H1 (cell line): ENCODE results near the gene SH3GL1. TPM values are rescaled to one million over a fixed set of nuclear protein-coding genes. Genes with fewer than 3 reads are reported as not detected.

ENCODE experiments used
- CTCF ChIA-PET: fragments of 300-600 bp; sonication (Branson Sonifier 250); formaldehyde crosslinking; loops from one replicate; lab custom pipeline; 2021; ENCODE audit not compliant: partially characterized antibody; lab: Charles Lee
- POLR2A ChIA-PET: fragments of 300-600 bp; sonication (Branson Sonifier 250); formaldehyde crosslinking; loops from one replicate; lab custom pipeline; 2021; ENCODE audit warnings: inconsistent platforms; ENCODE audit not compliant: partially characterized antibody; lab: Charles Lee
- DNase-seq, 2 experiments: peaks; one replicate each; pipeline versions ENCODE4 v3.0.0 to v3.0.0-alpha.2; 2010 to 2022; ENCODE audit warnings: low spot score in 2 of 2, low read depth in 1 of 2, mixed read lengths in 1 of 2
- FAIRE-seq: peaks from 2 replicates; lab custom pipeline; 2011; peaks lifted over from hg19 to GRCh38; lab: Jason Lieb, UNC
- H2AFZ ChIP-seq: 2 replicates; pipeline ENCODE4 v1.8.1; 2012; ENCODE audit warnings: low read length, inconsistent platforms
- H2AK5ac ChIP-seq: 2 replicates; pipeline ENCODE4 v1.6.1; 2013; ENCODE audit warnings: low read depth, low read length
- H2BK120ac ChIP-seq: replicated peaks from 2 replicates; pipeline ENCODE3; 2013; ENCODE audit warnings: low read depth, low read length, inconsistent platforms
- H2BK12ac ChIP-seq: 2 replicates; pipeline ENCODE4 v1.6.1; 2013; ENCODE audit warnings: low read depth, low read length
- H2BK15ac ChIP-seq: 2 replicates; pipeline ENCODE4 v1.6.1; 2013; ENCODE audit warnings: low read length
- H2BK20ac ChIP-seq: 2 replicates; pipeline ENCODE4 v1.6.1; 2013; ENCODE audit warnings: low read length
- H2BK5ac ChIP-seq: 2 replicates; pipeline ENCODE4 v1.6.1; 2013; ENCODE audit warnings: low read depth, low read length
- H3K14ac ChIP-seq: 2 replicates; pipeline ENCODE4 v1.6.1; 2013; ENCODE audit warnings: inconsistent platforms; ENCODE audit not compliant: insufficient read length
- H3K18ac ChIP-seq: 2 replicates; pipeline ENCODE4 v1.6.1; 2013; ENCODE audit warnings: low read length; ENCODE audit errors: extremely low read depth
- H3K23ac ChIP-seq: 2 replicates; pipeline ENCODE4 v1.6.1; 2013; ENCODE audit warnings: inconsistent platforms; ENCODE audit not compliant: insufficient read length
- H3K23me2 ChIP-seq: 2 replicates; pipeline ENCODE4 v1.6.1; 2013; ENCODE audit warnings: low read depth, low read length
- H3K27ac ChIP-seq: 2 replicates; pipeline ENCODE4 v1.6.1; 2011; ENCODE audit warnings: low read depth, low read length, inconsistent platforms
- H3K27me3 ChIP-seq, 4 experiments: replicated peaks in 1 of 4; 1 replicate in 1 of 4; 2 replicates in 3 of 4; pipeline versions ENCODE4 v1.6.1 to v1.8.1; 2011 to 2013; ENCODE audit warnings: low read length in 3 of 4, mild to moderate bottlenecking in 3 of 4, inconsistent platforms in 2 of 4, mixed read lengths in 2 of 4, moderate library complexity in 1 of 4; ENCODE audit not compliant: control insufficient read depth in 3 of 4, insufficient read depth in 3 of 4; ENCODE audit errors: extremely low read depth in 1 of 4
- H3K36me3 ChIP-seq, 4 experiments: 2 replicates each; pipeline versions ENCODE4 v1.6.1 to v1.8.1; 2011 to 2013; ENCODE audit warnings: mild to moderate bottlenecking in 4 of 4, low read length in 3 of 4, moderate library complexity in 2 of 4, control low read depth in 1 of 4, inconsistent platforms in 1 of 4; ENCODE audit not compliant: insufficient read depth in 4 of 4, control insufficient read depth in 2 of 4
- H3K4ac ChIP-seq: replicated peaks from 2 replicates; pipeline ENCODE3; 2013; ENCODE audit warnings: low read length, low read depth, mixed read lengths, inconsistent platforms; ENCODE audit not compliant: insufficient read length
- H3K4me1 ChIP-seq, 4 experiments: replicated peaks in 1 of 4; 1 replicate in 1 of 4; 2 replicates in 3 of 4; pipeline versions ENCODE4 v1.6.1 to v1.8.1; 2011 to 2013; ENCODE audit warnings: low read length in 3 of 4, inconsistent platforms in 2 of 4, mixed read lengths in 1 of 4; ENCODE audit not compliant: insufficient read depth in 4 of 4, control insufficient read depth in 3 of 4
- H3K4me2 ChIP-seq, 2 experiments: 2 replicates each; pipeline versions ENCODE4 v1.6.1 to v1.8.1; 2011 to 2013; ENCODE audit warnings: low read depth in 2 of 2, low read length in 2 of 2, control low read depth in 1 of 2, inconsistent platforms in 1 of 2, mild to moderate bottlenecking in 1 of 2; ENCODE audit not compliant: insufficient read depth in 1 of 2
- H3K4me3 ChIP-seq, 4 experiments: fragments of 200-600, 300-600 bp in 1 of 4; sonication (generic), shearing (Covaris generic), sonication (Bioruptor Twin) in 1 of 4; 2 replicates each; pipeline versions ENCODE4 v1.5.1 to v1.8.1; 2011 to 2016; ENCODE audit warnings: low read length in 4 of 4, low read depth in 3 of 4, control low read depth in 2 of 4, inconsistent platforms in 2 of 4, mild to moderate bottlenecking in 2 of 4, mixed read lengths in 1 of 4, moderate library complexity in 1 of 4; ENCODE audit not compliant: insufficient read depth in 2 of 4; ENCODE audit errors: extremely low read depth in 1 of 4
- H3K56ac ChIP-seq: replicated peaks from 2 replicates; pipeline ENCODE3; 2013; ENCODE audit warnings: low read depth, mild to moderate bottlenecking, mixed read lengths, low read length, inconsistent platforms; ENCODE audit not compliant: insufficient read length
- H3K79me1 ChIP-seq: 2 replicates; pipeline ENCODE4 v1.6.1; 2013; ENCODE audit warnings: low read depth, low read length, control low read depth
- H3K79me2 ChIP-seq, 2 experiments: 2 replicates each; pipeline versions ENCODE4 v1.6.1 to v1.8.1; 2012 to 2013; ENCODE audit warnings: low read length in 2 of 2, mild to moderate bottlenecking in 2 of 2, inconsistent platforms in 1 of 2; ENCODE audit not compliant: insufficient read depth in 2 of 2, control insufficient read depth in 1 of 2
- H3K9ac ChIP-seq, 4 experiments: replicated peaks in 1 of 4; 1 replicate in 1 of 4; 2 replicates in 3 of 4; pipeline versions ENCODE4 v1.6.1 to v1.8.1; 2011 to 2013; ENCODE audit warnings: low read depth in 3 of 4, low read length in 3 of 4, control low read depth in 2 of 4, mild to moderate bottlenecking in 2 of 4, moderate library complexity in 2 of 4, inconsistent platforms in 1 of 4; ENCODE audit errors: extremely low read depth in 1 of 4
- H3K9me3 ChIP-seq, 2 experiments: 2 replicates each; pipeline versions ENCODE4 v1.6.1 to v1.8.1; 2012 to 2013; ENCODE audit warnings: mild to moderate bottlenecking in 2 of 2, moderate library complexity in 2 of 2, control low read depth in 1 of 2, inconsistent platforms in 1 of 2, low read depth in 1 of 2, low read length in 1 of 2, mixed read lengths in 1 of 2; ENCODE audit not compliant: insufficient read depth in 2 of 2
- H4K20me1 ChIP-seq, 2 experiments: replicated peaks in 1 of 2; 2 replicates each; pipeline versions ENCODE3 to v1.8.1; 2011 to 2013; ENCODE audit warnings: inconsistent platforms in 2 of 2, low read length in 2 of 2, mild to moderate bottlenecking in 1 of 2; ENCODE audit not compliant: insufficient read depth in 2 of 2, control insufficient read depth in 1 of 2
- H4K5ac ChIP-seq: 2 replicates; pipeline ENCODE4 v1.6.1; 2013; ENCODE audit warnings: low read length, low read depth, mixed read lengths, inconsistent platforms; ENCODE audit not compliant: insufficient read length
- H4K8ac ChIP-seq: 2 replicates; pipeline ENCODE4 v1.8.0; 2013; ENCODE audit warnings: mild to moderate bottlenecking, moderate library complexity, low read length, inconsistent platforms; ENCODE audit not compliant: insufficient read depth; ENCODE audit errors: extremely low read depth
- H4K91ac ChIP-seq: replicated peaks from 2 replicates; pipeline ENCODE3; 2013; ENCODE audit warnings: low read length, mixed read lengths, inconsistent platforms; ENCODE audit not compliant: insufficient read length
- BACH1 ChIP-seq: IDR thresholded peaks from 2 replicates; pipeline ENCODE4 v1.6.1; 2012; ENCODE audit warnings: low read length, improper control_type of control experiment
- EZH2 ChIP-seq: fragments of 200-600 bp; sonication (generic); IDR thresholded peaks from 2 replicates; pipeline ENCODE4 v1.7.1; 2012; ENCODE audit warnings: low read depth, mild to moderate bottlenecking, moderate library complexity, low read length, inconsistent platforms; ENCODE audit not compliant: severe bottlenecking
- NANOG ChIP-seq: IDR thresholded peaks from 2 replicates; pipeline ENCODE4 v1.6.1; 2011; ENCODE audit warnings: low read length, low read depth, mild to moderate bottlenecking, inconsistent platforms; ENCODE audit not compliant: insufficient read depth, poor library complexity, severe bottlenecking
- POLR2A ChIP-seq, 2 experiments: IDR thresholded peaks; 1 replicate in 1 of 2; 2 replicates in 1 of 2; pipeline ENCODE4 v1.6.1; 2011; ENCODE audit warnings: low read depth in 2 of 2, low read length in 2 of 2, mild to moderate bottlenecking in 2 of 2; ENCODE audit errors: control extremely low read depth in 1 of 2
- POLR2AphosphoS5 ChIP-seq: IDR thresholded peaks from 2 replicates; pipeline ENCODE4 v1.6.1; 2011; ENCODE audit warnings: low read depth, low read length
- WGBS, 2 experiments: shearing (Covaris generic) in 1 of 2; methylation state at CpG; one replicate each; pipeline versions ENCODE4 v1.1.6 to v1.1.7; 2013 to 2015; ENCODE audit warnings: low lambda C conversion rate in 2 of 2, mixed read lengths in 2 of 2, inconsistent platforms in 1 of 2, low coverage in 1 of 2, missing lambda C conversion rate in 1 of 2; ENCODE audit not compliant: insufficient replicate concordance in 2 of 2, insufficient coverage in 1 of 2, insufficient read length in 1 of 2; ENCODE audit errors: extremely low coverage in 1 of 2, missing lambda C conversion rate in 1 of 2; 5-methylcytosine and 5-hydroxymethylcytosine counted together
- polyA plus RNA-seq, 7 experiments: library from polyadenylated mRNA; depleted of rRNA in 3 of 7; stranded (reverse) in 5 of 7; unstranded in 2 of 7; fragments of >200 nt in 5 of 7; fragments of 200-250 nt in 2 of 7; gene quantifications; 1 replicate in 5 of 7; 2 replicates in 1 of 7; 4 replicates in 1 of 7; pipeline versions ENCODE4 v1.2.1 to v1.2.3, GENCODE V29; 2011 to 2013; ENCODE audit warnings: missing spikeins in 2 of 7, mixed read lengths in 2 of 7
- total RNA-seq: library from RNA; stranded (reverse); fragmentation: NEBNext Ultra II Directional; extraction: Animal tissue kit (Norgen Biotek cat#: 25700); gene quantifications from 2 replicates; pipeline ENCODE4 v1.2.1, GENCODE V29; 2021

The SH3GL1 gene
- total and polyA plus RNA-seq, 2 of the 8 experiments (the other 6 are each of a cell fraction or from before 2014, with no cell fraction given) = 81.5 to 102 TPM

DNA sequence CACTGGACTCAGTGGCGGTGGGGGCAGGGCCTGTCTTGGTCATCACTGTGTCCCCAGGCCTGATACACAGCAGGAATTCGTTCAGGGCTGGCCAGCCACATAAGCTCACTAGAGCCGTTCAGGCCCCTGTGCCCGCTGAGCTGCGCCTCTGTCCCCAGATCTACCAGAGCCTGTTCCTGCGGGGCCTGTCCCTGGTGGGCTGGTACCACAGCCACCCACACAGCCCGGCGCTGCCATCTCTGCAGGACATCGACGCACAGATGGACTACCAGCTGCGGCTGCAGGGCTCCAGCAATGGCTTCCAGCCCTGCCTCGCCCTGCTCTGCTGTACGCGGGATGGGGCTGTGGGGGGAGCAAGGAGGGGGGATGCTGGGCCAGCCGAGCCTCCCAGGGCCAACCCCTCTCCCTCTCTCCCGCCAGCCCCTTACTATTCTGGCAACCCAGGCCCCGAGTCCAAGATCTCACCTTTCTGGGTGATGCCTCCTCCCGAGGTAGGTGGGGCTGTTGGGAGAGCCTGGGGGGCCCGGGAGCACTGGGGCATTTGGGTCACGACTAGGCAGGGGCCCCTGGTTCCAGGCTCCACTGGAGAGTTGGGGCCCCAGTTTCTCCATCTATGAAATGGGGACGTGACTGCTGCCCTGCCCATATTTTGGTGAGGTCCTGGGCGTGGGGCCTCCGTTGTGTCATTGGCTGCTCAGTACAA is 43.1 kb downstream of the SH3GL1 start:
- no peaks in the 10 kb centered on the region for H3K79me1 ChIP-seq
- FAIRE-seq = no peak
- no peak overlapping the region for H3K9ac ChIP-seq
- H3K23me2 ChIP-seq = no peaks in the 10 kb centered on the region
- H3K4me1 ChIP-seq = peaks cover 0 to 12% (median 3%) of the 10 kb centered on the region in 4 experiments; a peak in 3 of 7 replicates
- H3K4ac ChIP-seq = no peak overlapping the region
- H3K27ac ChIP-seq = no peak overlapping the region
- H4K5ac ChIP-seq = no peak overlapping the region
- no peak for TF ChIP-seq EZH2
- TF ChIP-seq POLR2AphosphoS5 = peak; percentile 27; the same call in 1 of the 2 replicates
- TF ChIP-seq POLR2A (IDR thresholded peaks at IDR 0.05; ENCODE audit: control extremely low read depth in 1 of 2, low read depth in 2 of 2, low read length in 2 of 2) = 0 out of 3 replicates have a peak, but pooled peaks of 1 of the 2 experiments have one; percentile 17
- TF ChIP-seq BACH1 = no peak
- no peak for TF ChIP-seq NANOG
- no peaks in the 10 kb centered on the region for H3K9me3 ChIP-seq
- no peak overlapping the region for H2BK12ac ChIP-seq
- H3K36me3 ChIP-seq = peaks cover 0 to 19% (median 10%) of the 10 kb centered on the region in 4 experiments; a peak in 6 of 8 replicates
- H3K14ac ChIP-seq = no peak overlapping the region
- no peak overlapping the region for H3K4me2 ChIP-seq
- POLR2A ChIA-PET = interaction anchor here (0.6 to 13.0 kb wide), 8 partner anchors 8 to 103 kb away, joined by 3 to 72 read pairs (median 4); partner anchors contain the start of gene MPND
- H2AFZ ChIP-seq = no peak overlapping the region
- DNase-seq = no peak
- no peaks in the 10 kb centered on the region for H3K27me3 ChIP-seq
- CTCF ChIA-PET = interaction anchor here (0.6 to 3.4 kb wide), 11 partner anchors 10 to 123 kb away, joined by 3 to 28 read pairs (median 3); no protein-coding TSS in a partner anchor
- H2BK15ac ChIP-seq = no peak overlapping the region
- 93% methylated on average over 21 of the region's 23 CpGs; no CpG with 5 or more reads in 1 of the 2 experiments for WGBS, 2 experiments
- peaks cover 4 to 15% of the 10 kb centered on the region in 2 experiments for H4K20me1 ChIP-seq
- no peak overlapping the region for H3K56ac ChIP-seq
- no peak overlapping the region for H3K23ac ChIP-seq
- no peak overlapping the region for H3K18ac ChIP-seq
- H2BK20ac ChIP-seq = no peak overlapping the region
- no peak overlapping the region for H4K91ac ChIP-seq
- H3K4me3 ChIP-seq = no peak overlapping the region
- H3K79me2 ChIP-seq = no peaks in the 10 kb centered on the region
- no peak overlapping the region for H2BK120ac ChIP-seq
- H4K8ac ChIP-seq = no peak overlapping the region
- no peak overlapping the region for H2BK5ac ChIP-seq
- no peak overlapping the region for H2AK5ac ChIP-seq
